Gastroesophageal sphincter (tissue), 4 donors: Measurements from ENCODE around the gene B4GALNT2. TPM values are rescaled to one million over a fixed set of nuclear protein-coding genes. Genes with fewer than 3 reads are reported as not detected.
"Not testable (repeated sequence)": the region's sequence is repeated elsewhere in the genome, so short reads cannot be mapped to it uniquely, and the experiment has no call there.

Source experiments
- ATAC-seq: fragments of 150-250 bp; one replicate; pipeline ENCODE4 v1.9.1; 2016; ENCODE audit warnings: mild to moderate bottlenecking, moderate library complexity
- H3K27ac ChIP-seq, 4 donors: fragments of 200-600 bp; sonication (generic) in 3 of 4; 1 replicate in 3 of 4; 2 replicates in 1 of 4; pipeline ENCODE4 v1.5.1; 2016 to 2019
- H3K27me3 ChIP-seq: fragments of 200-600 bp; sonication (generic); one replicate; pipeline ENCODE4 v1.5.1; 2019
- H3K36me3 ChIP-seq, 2 donors: fragments of 200-600 bp; sonication (generic); one replicate each; pipeline ENCODE4 v1.5.1; 2019; ENCODE audit warnings: control low read depth in 1 of 2
- H3K4me1 ChIP-seq, 3 donors: fragments of 200-600 bp; sonication (generic); 1 replicate in 2 of 3; 2 replicates in 1 of 3; pipeline ENCODE4 v1.5.1; 2016 to 2019; ENCODE audit warnings: control low read depth in 2 of 3
- H3K4me3 ChIP-seq, 2 donors: fragments of 200-600 bp; sonication (generic); one replicate each; pipeline ENCODE4 v1.5.1; 2019; ENCODE audit warnings: mild to moderate bottlenecking in 1 of 2, moderate library complexity in 1 of 2
- H3K9me3 ChIP-seq, 3 donors: fragments of 200-600 bp; sonication (generic); one replicate each; pipeline ENCODE4 v1.5.1; 2017 to 2019; ENCODE audit warnings: control low read depth in 2 of 3
- EP300 ChIP-seq: sonication (generic); formaldehyde crosslinking; IDR thresholded peaks from one replicate; pipeline ENCODE4 v1.6.1; 2017; ENCODE audit warnings: antibody characterized with exemption, mild to moderate bottlenecking
- POLR2A ChIP-seq, 2 donors: fragments of 450-650 bp; IDR thresholded peaks; one replicate each; pipeline ENCODE4 v1.6.1; 2017; ENCODE audit warnings: antibody characterized with exemption in 2 of 2, mild to moderate bottlenecking in 2 of 2, moderate library complexity in 1 of 2
- POLR2AphosphoS5 ChIP-seq: sonication (generic); formaldehyde crosslinking; IDR thresholded peaks from one replicate; pipeline ENCODE4 v1.6.1; 2017; ENCODE audit warnings: antibody characterized with exemption
- WGBS, 2 donors: methylation state at CpG; one replicate each; pipeline ENCODE4 v1.1.5; 2018; ENCODE audit warnings: low coverage in 1 of 2; 5-methylcytosine and 5-hydroxymethylcytosine counted together
- total RNA-seq, 4 donors: library from RNA; depleted of rRNA; stranded (reverse); fragments of >200 nt; gene quantifications; one replicate each; pipeline ENCODE4 v1.1.0, GENCODE V29; 2016
- TF ChIP-seq, protein P1 (sequence below), 4 experiments: fragments of 200-600 bp in 2 of 4; fragments of 450-650 bp in 2 of 4; sonication (generic) in 1 of 4; IDR thresholded peaks; one replicate each; pipeline ENCODE4 v1.5.1; 2017 to 2019; ENCODE audit warnings: antibody characterized with exemption in 4 of 4, mild to moderate bottlenecking in 2 of 4, moderate library complexity in 2 of 4

The B4GALNT2 gene
- total RNA-seq, 4 donors from 2014 or later: not detected

DNA sequence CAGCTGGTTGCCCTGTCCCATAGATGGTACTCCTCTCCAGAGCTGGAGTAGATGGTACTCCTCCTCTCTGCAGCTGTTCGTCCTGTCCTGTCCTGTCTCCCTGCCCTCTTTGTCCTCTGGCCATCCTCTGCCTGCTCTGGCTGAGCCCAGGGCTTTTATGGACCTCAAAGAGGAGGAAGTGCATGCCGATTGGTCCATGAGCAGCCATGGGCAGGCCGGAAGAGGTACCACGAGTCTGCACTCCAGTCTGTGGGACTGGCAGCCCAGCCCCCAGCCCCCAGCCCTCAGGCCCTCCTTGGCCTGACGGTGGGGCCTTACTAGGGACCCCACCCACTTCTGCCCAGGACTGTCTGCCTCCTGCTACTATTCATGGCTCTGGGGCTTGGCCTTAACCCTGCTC is 50.8 kb downstream of the B4GALNT2 start:
- peaks cover 0 to 6% (median 0%) of the 10 kb centered on the region in 3 donors for H3K9me3 ChIP-seq
- no peak overlapping the region for H3K27ac ChIP-seq
- no peaks in the 10 kb centered on the region for H3K4me1 ChIP-seq
- no peaks in the 10 kb centered on the region for H3K36me3 ChIP-seq
- peaks cover 21% of the 10 kb centered on the region for H3K27me3 ChIP-seq
- no peak for ATAC-seq
- TF ChIP-seq, protein P1, sequence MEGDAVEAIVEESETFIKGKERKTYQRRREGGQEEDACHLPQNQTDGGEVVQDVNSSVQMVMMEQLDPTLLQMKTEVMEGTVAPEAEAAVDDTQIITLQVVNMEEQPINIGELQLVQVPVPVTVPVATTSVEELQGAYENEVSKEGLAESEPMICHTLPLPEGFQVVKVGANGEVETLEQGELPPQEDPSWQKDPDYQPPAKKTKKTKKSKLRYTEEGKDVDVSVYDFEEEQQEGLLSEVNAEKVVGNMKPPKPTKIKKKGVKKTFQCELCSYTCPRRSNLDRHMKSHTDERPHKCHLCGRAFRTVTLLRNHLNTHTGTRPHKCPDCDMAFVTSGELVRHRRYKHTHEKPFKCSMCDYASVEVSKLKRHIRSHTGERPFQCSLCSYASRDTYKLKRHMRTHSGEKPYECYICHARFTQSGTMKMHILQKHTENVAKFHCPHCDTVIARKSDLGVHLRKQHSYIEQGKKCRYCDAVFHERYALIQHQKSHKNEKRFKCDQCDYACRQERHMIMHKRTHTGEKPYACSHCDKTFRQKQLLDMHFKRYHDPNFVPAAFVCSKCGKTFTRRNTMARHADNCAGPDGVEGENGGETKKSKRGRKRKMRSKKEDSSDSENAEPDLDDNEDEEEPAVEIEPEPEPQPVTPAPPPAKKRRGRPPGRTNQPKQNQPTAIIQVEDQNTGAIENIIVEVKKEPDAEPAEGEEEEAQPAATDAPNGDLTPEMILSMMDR (IDR thresholded peaks at IDR 0.05): no peak
- TF ChIP-seq POLR2A (IDR thresholded peaks at IDR 0.05) (no peak), EP300 (no peak), POLR2AphosphoS5 (no peak)
- WGBS, 2 donors: no CpG with 5 or more reads among the region's 5 CpGs
- no peak overlapping the region for H3K4me3 ChIP-seq

DNA sequence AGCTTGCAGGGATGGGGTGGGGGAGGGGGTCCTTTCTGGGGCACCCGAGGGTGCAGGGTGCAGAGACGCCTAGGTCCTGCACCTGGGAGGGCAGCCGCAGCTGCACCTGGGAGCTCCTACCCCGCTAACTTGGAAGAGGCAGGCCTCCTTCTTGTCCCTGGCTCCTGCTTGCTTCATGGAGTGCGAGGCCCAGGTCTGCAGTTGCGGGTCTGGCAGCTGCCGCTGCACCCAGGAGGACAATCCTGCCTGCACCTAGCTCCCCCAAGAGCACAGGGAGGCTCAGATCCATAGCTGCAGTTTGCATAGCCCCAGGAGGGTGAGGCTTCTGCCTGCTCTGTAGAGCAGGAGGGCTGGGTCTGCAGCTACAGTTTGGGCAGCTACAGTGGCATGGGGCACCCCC is 51.2 kb downstream of the B4GALNT2 start:
- Histone ChIP-seq H3K4me1 (no peaks in the 10 kb centered on the region), H3K9me3 (peaks cover 0 to 6% (median 0%) of the 10 kb centered on the region in 3 donors), H3K27me3 (peaks cover 21% of the 10 kb centered on the region), H3K27ac (no peak overlapping the region), H3K36me3 (no peaks in the 10 kb centered on the region), H3K4me3 (no peak overlapping the region)
- WGBS, 2 donors: no CpG with 5 or more reads among the region's 7 CpGs
- no peak for TF ChIP-seq EP300
- no peak for TF ChIP-seq POLR2A (IDR thresholded peaks at IDR 0.05)
- TF ChIP-seq, protein P1 (IDR thresholded peaks at IDR 0.05): no peak
- no peak for TF ChIP-seq POLR2AphosphoS5
- ATAC-seq: no peak

DNA sequence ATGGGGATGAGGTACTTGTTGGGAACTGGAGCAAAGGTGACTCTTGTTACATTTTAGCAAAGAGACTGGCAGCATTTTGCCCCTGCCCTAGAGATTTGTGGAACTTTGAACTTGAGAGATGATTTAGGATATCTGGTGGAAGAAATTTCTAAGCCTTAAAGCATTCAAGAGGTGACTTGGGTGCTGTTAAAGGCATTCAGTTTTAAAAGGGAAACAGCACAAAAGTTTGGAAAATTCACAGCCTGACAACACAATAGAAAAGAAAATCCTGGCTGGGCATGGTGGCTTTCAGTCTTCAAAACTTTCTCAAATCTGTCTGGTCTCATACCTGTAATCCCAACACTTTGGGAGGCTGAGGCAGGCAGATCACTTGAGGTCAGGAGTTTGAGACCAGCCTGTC is 52.0 kb downstream of the B4GALNT2 start:
- H3K27me3 ChIP-seq: peaks cover 21% of the 10 kb centered on the region
- not testable (repeated sequence) for H3K27ac ChIP-seq, ATAC-seq, H3K9me3 ChIP-seq, H3K4me1 ChIP-seq, H3K36me3 ChIP-seq, H3K4me3 ChIP-seq

DNA sequence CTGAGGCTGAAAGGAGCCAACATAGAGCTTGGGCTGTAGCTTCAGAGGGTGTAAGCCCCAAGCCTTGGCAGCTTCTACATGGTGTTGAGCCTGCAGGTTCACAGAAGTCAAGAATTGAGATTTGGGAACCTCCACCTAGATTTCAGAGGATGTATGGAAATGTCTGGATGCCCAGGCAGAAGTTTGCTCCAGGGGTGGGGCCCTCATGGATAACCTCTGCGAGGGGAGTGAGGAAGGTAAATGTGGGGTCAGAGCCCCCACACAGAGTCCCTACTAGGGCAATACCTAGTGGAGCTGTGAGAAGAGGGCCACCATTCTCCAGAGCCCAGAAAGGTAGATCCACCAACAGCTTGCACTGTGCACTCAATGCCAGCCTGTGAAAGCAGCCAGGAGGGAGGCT is 52.8 kb downstream of the B4GALNT2 start:
- H3K27ac ChIP-seq, H3K4me1 ChIP-seq, H3K36me3 ChIP-seq, ATAC-seq, H3K4me3 ChIP-seq, H3K9me3 ChIP-seq: not testable (repeated sequence)
- 60% methylated on average over 1 of the region's 1 CpG; no CpG with 5 or more reads in 1 of the 2 donors for WGBS, 2 donors
- peaks cover 21% of the 10 kb centered on the region for H3K27me3 ChIP-seq

- 90 to 92% methylated on average over 2 to 3 of the region's 3 CpGs for WGBS, 2 donors
- TF ChIP-seq, protein P1 (IDR thresholded peaks at IDR 0.05): no peak
- TF ChIP-seq EP300 (no peak), POLR2AphosphoS5 (no peak), POLR2A (IDR thresholded peaks at IDR 0.05) (no peak)
- Histone ChIP-seq H3K36me3 (no peaks in the 10 kb centered on the region), H3K4me3 (no peak overlapping the region), H3K9me3 (peaks cover 0 to 6% (median 0%) of the 10 kb centered on the region in 3 donors), H3K27me3 (peaks cover 19% of the 10 kb centered on the region), H3K27ac (no peak overlapping the region), H3K4me1 (peaks cover 0 to 10% (median 0%) of the 10 kb centered on the region in 3 donors)
- no peak for ATAC-seq
Measured at GRCh38 chr17:49187301-49187700, 54.7 kb downstream of the B4GALNT2 start.

DNA sequence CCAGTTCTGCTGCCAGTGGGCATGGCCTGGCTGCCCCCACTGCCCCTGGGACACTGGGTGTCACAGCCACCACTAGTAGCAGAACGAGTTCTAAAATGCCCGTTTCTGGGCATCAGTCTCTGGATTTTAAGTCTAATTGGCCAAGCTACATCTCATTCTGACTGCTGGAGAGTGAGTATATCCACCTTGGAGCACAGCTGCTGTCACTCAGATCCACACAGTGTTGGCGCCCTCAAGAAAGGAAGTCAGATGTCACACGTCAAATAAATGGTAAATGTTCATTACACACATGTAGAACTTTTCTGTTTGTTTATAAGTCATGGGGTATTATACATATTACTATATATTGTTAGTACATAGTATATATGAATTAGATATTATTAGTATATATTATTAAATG is 58.4 kb downstream of the B4GALNT2 start:
- Histone ChIP-seq H3K9me3 (no peaks in the 10 kb centered on the region), H3K4me3 (no peak overlapping the region), H3K36me3 (no peaks in the 10 kb centered on the region), H3K27me3 (no peaks in the 10 kb centered on the region), H3K27ac (no peak overlapping the region), H3K4me1 (peaks cover 0 to 22% (median 0%) of the 10 kb centered on the region in 3 donors)
- WGBS, 2 donors: 6 to 42% methylated on average over 2 to 4 of the region's 4 CpGs
- no peak for ATAC-seq
- TF ChIP-seq, protein P1 (IDR thresholded peaks at IDR 0.05): no peak
- TF ChIP-seq POLR2AphosphoS5: no peak
- no peak for TF ChIP-seq POLR2A (IDR thresholded peaks at IDR 0.05)
- TF ChIP-seq EP300: no peak
